MM.1S (cell line): ENCODE results near the gene KBTBD13.

ENCODE experiments used
- DNase-seq: peaks from one replicate; pipeline ENCODE4 v3.0.0-alpha.2; 2015
- H2AFZ ChIP-seq: fragments of 300-600 bp; sonication (generic); 2 replicates; pipeline ENCODE4 v1.6.0; 2016; ENCODE audit warnings: antibody characterized with exemption, low read length
- H3F3A ChIP-seq: fragments of 300-600 bp; sonication (generic); 2 replicates; pipeline ENCODE4 v1.6.1; 2016; ENCODE audit warnings: mild to moderate bottlenecking, antibody characterized with exemption, low read length, moderate library complexity, mixed read lengths; ENCODE audit not compliant: insufficient read depth
- H3K27ac ChIP-seq: fragments of 300-600 bp; sonication (generic); 2 replicates; pipeline ENCODE4 v1.5.1; 2016; ENCODE audit warnings: mild to moderate bottlenecking, low read length
- H3K27me3 ChIP-seq: fragments of 300-600 bp; sonication (generic); replicated peaks from 2 replicates; pipeline ENCODE4 v1.6.0; 2016; ENCODE audit warnings: low read length; ENCODE audit not compliant: insufficient read depth
- H3K36me3 ChIP-seq: fragments of 300-600 bp; sonication (generic); replicated peaks from 2 replicates; pipeline ENCODE4 v1.6.1; 2016; ENCODE audit warnings: mild to moderate bottlenecking, low read length, mixed read lengths; ENCODE audit not compliant: insufficient read depth
- H3K4me1 ChIP-seq: fragments of 300-600 bp; sonication (generic); 2 replicates; pipeline ENCODE4 v1.6.1; 2016; ENCODE audit warnings: low read length, mixed read lengths
- H3K4me2 ChIP-seq: fragments of 300-600 bp; sonication (generic); 2 replicates; pipeline ENCODE4 v1.6.0; 2016; ENCODE audit warnings: low read depth, low read length
- H3K4me3 ChIP-seq: fragments of 300-600 bp; sonication (generic); 2 replicates; pipeline ENCODE4 v1.5.1; 2016; ENCODE audit warnings: low read length, mixed read lengths
- H3K79me2 ChIP-seq: fragments of 300-600 bp; sonication (generic); 2 replicates; pipeline ENCODE4 v1.6.1; 2016; ENCODE audit warnings: mixed run types, low read length, mixed read lengths
- H3K9ac ChIP-seq: fragments of 300-600 bp; sonication (generic); 2 replicates; pipeline ENCODE4 v1.6.1; 2016; ENCODE audit warnings: low read length, mixed read lengths
- H3K9me2 ChIP-seq: fragments of 300-600 bp; sonication (generic); replicated peaks from 2 replicates; pipeline ENCODE4 v1.6.1; 2016; ENCODE audit warnings: mild to moderate bottlenecking, low read length, mixed read lengths; ENCODE audit not compliant: insufficient read depth
- H3K9me3 ChIP-seq: fragments of 300-600 bp; sonication (generic); replicated peaks from 2 replicates; pipeline ENCODE4 v1.6.1; 2016; ENCODE audit warnings: mild to moderate bottlenecking, low read length, mixed read lengths; ENCODE audit not compliant: insufficient read depth
- H4K20me1 ChIP-seq: fragments of 300-600 bp; sonication (generic); 2 replicates; pipeline ENCODE4 v1.6.1; 2016; ENCODE audit warnings: mild to moderate bottlenecking, low read length, moderate library complexity, mixed read lengths; ENCODE audit not compliant: insufficient read depth
- EZH2 ChIP-seq: fragments of 300-600 bp; sonication (generic); optimal IDR thresholded peaks from 2 replicates; pipeline ENCODE3; 2017; ENCODE audit warnings: low read depth, mild to moderate bottlenecking, antibody characterized with exemption, low read length, mixed read lengths
- EZH2phosphoT487 ChIP-seq: fragments of 300-600 bp; sonication (generic); IDR thresholded peaks from 2 replicates; pipeline ENCODE4 v1.6.1; 2018; ENCODE audit warnings: antibody characterized with exemption, low read length
- TF ChIP-seq, protein P1 (sequence below): fragments of 300-600 bp; sonication (generic); IDR thresholded peaks from 2 replicates; pipeline ENCODE4 v1.5.1; 2016; ENCODE audit warnings: antibody characterized with exemption, low read length, mixed read lengths

The KBTBD13 gene

DNA sequence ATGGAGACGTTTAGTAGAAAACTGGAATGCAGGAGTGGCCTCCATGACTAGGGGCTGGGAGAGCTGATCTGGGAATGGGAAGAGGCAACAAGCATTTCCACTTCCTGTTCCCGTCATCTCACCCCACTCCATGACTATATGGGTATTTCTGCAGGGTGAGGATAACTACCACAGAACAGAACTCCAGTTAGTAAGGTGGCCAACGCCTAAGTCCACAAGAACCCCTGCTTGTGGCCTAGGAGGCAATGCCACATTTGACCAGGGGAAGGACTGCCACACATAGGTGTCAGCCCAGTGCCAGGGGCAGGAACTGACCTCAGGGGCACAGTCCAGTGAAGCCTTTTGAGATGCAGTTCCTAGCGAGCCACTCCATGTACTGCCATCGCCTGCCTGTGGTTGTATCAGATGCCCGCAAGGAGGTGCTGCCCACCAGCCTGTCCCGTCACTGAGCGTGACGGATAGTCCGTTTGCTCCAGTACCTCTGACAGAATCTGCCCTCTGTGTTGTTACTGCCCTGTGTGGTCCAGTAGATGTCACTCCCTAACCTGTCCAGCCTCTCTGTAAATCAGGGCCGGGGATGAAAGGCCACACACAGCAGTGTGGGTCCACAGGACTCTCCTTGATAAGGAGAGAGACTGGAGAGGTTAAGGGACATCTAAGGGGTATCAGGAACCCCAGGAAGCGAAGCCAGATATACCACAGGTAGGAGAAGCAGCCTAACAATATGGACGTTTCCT, 43.6 kb upstream of the KBTBD13 start:
- no peaks in the 10 kb centered on the region for H3K9me2 ChIP-seq
- H4K20me1 ChIP-seq: no peaks in the 10 kb centered on the region
- peak; percentile 81 for DNase-seq
- H3K27ac ChIP-seq: no peak overlapping the region
- H3K36me3 ChIP-seq: no peaks in the 10 kb centered on the region
- no peaks in the 10 kb centered on the region for H3K9me3 ChIP-seq
- no peaks in the 10 kb centered on the region for H3F3A ChIP-seq
- TF ChIP-seq, protein P1, sequence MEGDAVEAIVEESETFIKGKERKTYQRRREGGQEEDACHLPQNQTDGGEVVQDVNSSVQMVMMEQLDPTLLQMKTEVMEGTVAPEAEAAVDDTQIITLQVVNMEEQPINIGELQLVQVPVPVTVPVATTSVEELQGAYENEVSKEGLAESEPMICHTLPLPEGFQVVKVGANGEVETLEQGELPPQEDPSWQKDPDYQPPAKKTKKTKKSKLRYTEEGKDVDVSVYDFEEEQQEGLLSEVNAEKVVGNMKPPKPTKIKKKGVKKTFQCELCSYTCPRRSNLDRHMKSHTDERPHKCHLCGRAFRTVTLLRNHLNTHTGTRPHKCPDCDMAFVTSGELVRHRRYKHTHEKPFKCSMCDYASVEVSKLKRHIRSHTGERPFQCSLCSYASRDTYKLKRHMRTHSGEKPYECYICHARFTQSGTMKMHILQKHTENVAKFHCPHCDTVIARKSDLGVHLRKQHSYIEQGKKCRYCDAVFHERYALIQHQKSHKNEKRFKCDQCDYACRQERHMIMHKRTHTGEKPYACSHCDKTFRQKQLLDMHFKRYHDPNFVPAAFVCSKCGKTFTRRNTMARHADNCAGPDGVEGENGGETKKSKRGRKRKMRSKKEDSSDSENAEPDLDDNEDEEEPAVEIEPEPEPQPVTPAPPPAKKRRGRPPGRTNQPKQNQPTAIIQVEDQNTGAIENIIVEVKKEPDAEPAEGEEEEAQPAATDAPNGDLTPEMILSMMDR: peak; percentile 92
- no peak for TF ChIP-seq EZH2
- H3K27me3 ChIP-seq: no peaks in the 10 kb centered on the region
- no peak overlapping the region for H3K4me3 ChIP-seq
- H3K4me2 ChIP-seq: peak overlapping the region; percentile 66
- no peak overlapping the region for H3K9ac ChIP-seq
- H3K4me1 ChIP-seq: 0 out of 2 replicates have a peak, but pooled peaks cover 12% of the 10 kb centered on the region
- H2AFZ ChIP-seq: peak overlapping the region; percentile 57
- H3K79me2 ChIP-seq: peaks cover 12% of the 10 kb centered on the region

DNA sequence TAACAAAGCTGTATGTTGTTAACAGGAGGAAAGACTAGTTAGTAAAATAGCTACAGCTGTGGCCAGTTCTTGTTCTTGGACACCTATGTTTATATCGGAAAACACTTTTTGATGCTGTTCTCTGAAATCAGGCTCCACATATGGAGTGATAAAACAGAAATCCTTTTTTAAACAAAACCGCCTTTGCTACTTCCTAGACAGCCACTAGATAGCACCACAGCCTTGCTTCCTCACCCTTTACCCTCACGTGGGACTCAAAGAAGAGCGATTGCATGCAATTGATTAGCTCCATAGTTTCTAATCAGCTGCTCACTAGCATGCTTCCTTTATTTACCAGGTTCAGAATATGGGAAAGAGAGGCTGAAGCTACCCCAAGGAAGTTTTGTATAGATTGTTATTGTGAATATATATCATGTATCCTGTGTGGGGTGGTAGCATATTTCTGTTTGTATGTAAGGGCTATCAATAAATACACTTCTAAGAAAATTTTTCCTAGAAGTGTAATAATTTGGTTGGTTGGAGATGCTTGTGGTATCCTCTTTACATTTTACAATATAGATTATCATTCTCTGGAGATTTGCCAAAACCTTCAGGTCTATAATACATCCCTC, 42.8 kb upstream of the KBTBD13 start:
- peak overlapping the region; percentile 57 for H2AFZ ChIP-seq
- peak overlapping the region; percentile 66; the same call in 1 of the 2 replicates for H3K4me2 ChIP-seq
- no peak overlapping the region for H3K9ac ChIP-seq
- peak; percentile 61 for DNase-seq
- H3F3A ChIP-seq: no peaks in the 10 kb centered on the region
- 0 out of 2 replicates have a peak, but pooled peaks cover 9% of the 10 kb centered on the region for H3K4me1 ChIP-seq
- H3K27ac ChIP-seq: no peak overlapping the region
- no peaks in the 10 kb centered on the region for H3K9me3 ChIP-seq
- no peaks in the 10 kb centered on the region for H3K36me3 ChIP-seq
- H3K4me3 ChIP-seq: no peak overlapping the region
- no peaks in the 10 kb centered on the region for H4K20me1 ChIP-seq
- H3K27me3 ChIP-seq: no peaks in the 10 kb centered on the region
- H3K9me2 ChIP-seq: no peaks in the 10 kb centered on the region
- peaks cover 4% of the 10 kb centered on the region for H3K79me2 ChIP-seq
- TF ChIP-seq, protein P1: peak; percentile 75
- TF ChIP-seq EZH2phosphoT487 (no peak), EZH2 (no peak)

DNA sequence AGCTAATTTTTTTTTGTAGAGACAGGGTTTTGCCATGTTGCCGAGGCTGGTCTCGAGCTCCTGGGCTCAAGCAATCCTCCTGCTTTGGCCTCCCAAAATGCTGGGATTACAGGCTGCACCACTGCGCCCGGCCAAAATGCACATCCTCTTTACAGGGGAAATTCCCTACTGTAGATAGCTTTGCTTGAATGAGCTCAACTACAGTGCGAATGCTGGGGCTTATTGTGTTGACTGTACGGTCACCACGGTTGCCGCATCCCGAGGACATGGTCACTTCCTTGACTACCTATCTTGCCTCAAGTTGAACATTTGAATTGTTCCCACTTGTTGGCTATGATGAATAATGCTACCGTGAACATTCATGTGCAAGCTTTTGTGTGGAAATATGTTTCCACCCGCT, 41.8 kb upstream of the KBTBD13 start:
- H3K4me3 ChIP-seq: no peak overlapping the region
- H3K9me3 ChIP-seq: no peaks in the 10 kb centered on the region
- H4K20me1 ChIP-seq: no peaks in the 10 kb centered on the region
- DNase-seq: no peak
- H3K9me2 ChIP-seq: no peaks in the 10 kb centered on the region
- H3K27ac ChIP-seq: no peak overlapping the region
- H3K4me2 ChIP-seq: no peak overlapping the region
- no peak overlapping the region for H2AFZ ChIP-seq
- H3K9ac ChIP-seq: no peak overlapping the region
- no peaks in the 10 kb centered on the region for H3F3A ChIP-seq
- H3K27me3 ChIP-seq: no peaks in the 10 kb centered on the region
- H3K4me1 ChIP-seq: 0 out of 2 replicates have a peak, but pooled peaks cover 9% of the 10 kb centered on the region
- no peaks in the 10 kb centered on the region for H3K79me2 ChIP-seq
- no peaks in the 10 kb centered on the region for H3K36me3 ChIP-seq
- TF ChIP-seq EZH2 (no peak), EZH2phosphoT487 (no peak)
- TF ChIP-seq, protein P1: no peak
